Measurements from ENCODE around the gene ATG7.
"Not testable (repeated sequence)": the region's sequence is repeated elsewhere in the genome, so short reads cannot be mapped to it uniquely, and the experiment has no call there.

ATG7 gene

GRCh38 chr3:11392860-11393114 lies 120.6 kb downstream of the ATG7 start:
- Histone ChIP-seq H3K36me3 (ENCODE audit: insufficient read depth, low read length) (no peaks in the 10 kb centered on the region), H3K9me3 (ENCODE audit: low read depth, low read length) (no peaks in the 10 kb centered on the region), H3K9ac (ENCODE audit: insufficient read length) (no peak overlapping the region), H3K27ac (no peak overlapping the region), H3K4me3 (peak overlapping the region; percentile 33; the same call in 1 of the 2 replicates)
- no peak for DNase-seq (ENCODE audit: low read depth, low spot score)
- TF ChIP-seq FOXP2 (optimal IDR thresholded peaks at IDR 0.05; ENCODE audit: control extremely low read depth, extremely low read length, insufficient read depth) (no peak), POLR2AphosphoS5 (IDR thresholded peaks at IDR 0.05; ENCODE audit: borderline replicate concordance, low read depth, low read length) (no peak), EZH2 (IDR thresholded peaks at IDR 0.05) (no peak)

DNA sequence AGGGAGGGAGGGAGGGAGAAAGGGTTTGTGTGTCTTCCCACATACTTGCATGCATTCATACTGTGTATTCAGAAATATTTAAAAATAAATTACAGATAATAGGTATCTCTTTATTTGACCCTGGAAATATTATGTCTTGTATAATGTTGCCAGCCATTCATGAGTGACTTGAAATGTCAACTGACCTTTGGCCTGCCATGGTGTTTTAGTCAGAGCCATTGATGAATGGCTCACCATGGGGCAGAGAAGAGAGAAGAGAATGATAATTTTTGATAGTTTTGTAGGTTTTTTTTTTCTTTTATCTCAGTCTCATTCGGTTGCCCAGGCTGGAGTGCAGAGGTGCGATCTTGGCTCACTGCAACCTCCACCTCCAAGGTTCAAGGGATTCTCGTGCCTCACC lies 121.2 kb downstream of the ATG7 start:
- Histone ChIP-seq H3K4me3 (no peak overlapping the region), H3K36me3 (ENCODE audit: insufficient read depth, low read length) (no peaks in the 10 kb centered on the region)

DNA sequence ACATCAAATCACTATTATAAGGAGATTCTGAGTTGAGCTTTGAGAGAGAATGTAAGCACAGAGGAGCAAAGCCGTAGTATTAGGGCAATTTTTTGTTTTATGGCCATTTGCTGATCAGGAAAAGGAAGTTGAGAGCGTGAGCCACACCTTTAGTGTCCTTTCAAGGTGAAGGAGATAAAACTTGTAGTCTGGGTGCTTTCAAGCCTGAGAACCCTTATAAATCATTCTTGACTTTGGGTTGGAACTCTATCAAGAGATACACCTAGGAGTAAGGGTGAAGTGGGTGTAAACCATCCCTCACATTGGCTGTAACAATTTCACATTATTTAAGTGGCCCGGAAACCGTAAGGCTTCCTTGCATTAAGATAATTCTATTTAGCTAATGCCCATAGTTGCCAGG lies 122.2 kb downstream of the ATG7 start:
- TF ChIP-seq FOXP2 (optimal IDR thresholded peaks at IDR 0.05; ENCODE audit: control extremely low read depth, extremely low read length, insufficient read depth) (no peak), EZH2 (IDR thresholded peaks at IDR 0.05) (no peak), POLR2AphosphoS5 (IDR thresholded peaks at IDR 0.05; ENCODE audit: borderline replicate concordance, low read depth, low read length) (no peak)
- no peak for DNase-seq (ENCODE audit: low read depth, low spot score)
- Histone ChIP-seq H3K36me3 (ENCODE audit: insufficient read depth, low read length) (no peaks in the 10 kb centered on the region), H3K9me3 (ENCODE audit: low read depth, low read length) (no peaks in the 10 kb centered on the region), H3K27ac (no peak overlapping the region), H3K9ac (ENCODE audit: insufficient read length) (no peak overlapping the region), H3K4me3 (no peak overlapping the region)

More for the DNA sequence above, 121.2 kb downstream of the ATG7 start:
- DNase-seq (ENCODE audit: low read depth, low spot score): no peak
- no peak for TF ChIP-seq EZH2 (IDR thresholded peaks at IDR 0.05)
- no peak for TF ChIP-seq FOXP2 (optimal IDR thresholded peaks at IDR 0.05; ENCODE audit: control extremely low read depth, extremely low read length, insufficient read depth)
- TF ChIP-seq POLR2AphosphoS5 (IDR thresholded peaks at IDR 0.05; ENCODE audit: borderline replicate concordance, low read depth, low read length): no peak
- Histone ChIP-seq H3K9me3 (ENCODE audit: low read depth, low read length) (no peaks in the 10 kb centered on the region), H3K9ac (ENCODE audit: insufficient read length) (no peak overlapping the region), H3K27ac (no peak overlapping the region)

- Histone ChIP-seq H3K4me3 (no peak overlapping the region), H3K9me3 (ENCODE audit: low read depth, low read length) (no peaks in the 10 kb centered on the region), H3K36me3 (ENCODE audit: insufficient read depth, low read length) (no peaks in the 10 kb centered on the region), H3K9ac (ENCODE audit: insufficient read length) (no peak overlapping the region), H3K27ac (no peak overlapping the region)
- DNase-seq (ENCODE audit: low read depth, low spot score): no peak
- TF ChIP-seq POLR2AphosphoS5 (IDR thresholded peaks at IDR 0.05; ENCODE audit: borderline replicate concordance, low read depth, low read length) (no peak), EZH2 (IDR thresholded peaks at IDR 0.05) (no peak), FOXP2 (optimal IDR thresholded peaks at IDR 0.05; ENCODE audit: control extremely low read depth, extremely low read length, insufficient read depth) (no peak)
Observed at GRCh38 chr3:11400213-11400612, 128.0 kb downstream of the ATG7 start.

DNA sequence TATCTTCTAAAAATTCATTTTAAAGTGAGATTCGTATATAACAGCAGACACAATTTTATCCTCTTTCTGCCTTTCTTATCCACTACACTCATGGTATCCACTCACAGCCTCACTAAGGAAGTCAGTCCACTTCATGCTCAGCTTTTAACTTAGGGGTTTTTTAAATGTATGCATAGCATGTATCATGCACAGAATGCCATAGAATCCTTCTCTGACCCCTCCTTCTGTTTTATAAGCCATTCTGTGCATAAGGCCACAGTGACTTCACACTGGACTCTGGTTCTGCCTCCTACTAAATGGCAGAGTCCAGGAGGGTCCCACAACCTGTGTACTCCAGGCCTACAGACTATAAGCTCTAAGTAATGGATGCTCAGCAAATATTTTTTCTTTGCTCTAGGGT lies 129.2 kb downstream of the ATG7 start:
- no peak for DNase-seq (ENCODE audit: low read depth, low spot score)
- Histone ChIP-seq H3K4me3 (no peak overlapping the region), H3K9ac (ENCODE audit: insufficient read length) (no peak overlapping the region), H3K9me3 (ENCODE audit: low read depth, low read length) (no peaks in the 10 kb centered on the region), H3K27ac (no peak overlapping the region), H3K36me3 (ENCODE audit: insufficient read depth, low read length) (no peaks in the 10 kb centered on the region)
- no peak for TF ChIP-seq FOXP2 (optimal IDR thresholded peaks at IDR 0.05; ENCODE audit: control extremely low read depth, extremely low read length, insufficient read depth)
- no peak for TF ChIP-seq POLR2AphosphoS5 (IDR thresholded peaks at IDR 0.05; ENCODE audit: borderline replicate concordance, low read depth, low read length)
- TF ChIP-seq EZH2 (IDR thresholded peaks at IDR 0.05): no peak

DNA sequence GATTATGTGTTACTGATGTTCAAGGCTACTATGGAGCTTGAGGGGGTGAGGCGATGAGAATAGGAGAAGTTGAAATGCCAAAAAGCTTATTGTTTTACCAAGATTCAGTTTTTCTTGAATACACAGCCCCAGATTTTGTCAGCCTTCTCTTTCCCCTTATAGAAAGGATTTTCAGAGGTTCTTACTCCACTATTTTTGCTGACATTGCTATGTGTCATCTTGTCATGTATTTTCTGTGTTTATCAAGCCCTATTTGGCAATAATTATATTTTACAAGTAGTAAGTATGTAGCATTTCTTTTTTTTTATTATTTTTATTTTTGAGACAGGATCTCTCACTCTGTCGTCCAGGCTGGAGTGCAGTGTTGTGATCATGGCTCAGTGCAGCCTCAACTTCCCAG lies 133.1 kb downstream of the ATG7 start:
- Histone ChIP-seq H3K27ac (no peak overlapping the region), H3K4me3 (no peak overlapping the region), H3K9me3 (ENCODE audit: low read depth, low read length) (no peaks in the 10 kb centered on the region), H3K36me3 (ENCODE audit: insufficient read depth, low read length) (no peaks in the 10 kb centered on the region), H3K9ac (ENCODE audit: insufficient read length) (no peak overlapping the region)
- TF ChIP-seq EZH2 (IDR thresholded peaks at IDR 0.05): no peak
- TF ChIP-seq FOXP2 (optimal IDR thresholded peaks at IDR 0.05; ENCODE audit: control extremely low read depth, extremely low read length, insufficient read depth): no peak
- TF ChIP-seq POLR2AphosphoS5 (IDR thresholded peaks at IDR 0.05; ENCODE audit: borderline replicate concordance, low read depth, low read length): no peak
- DNase-seq (ENCODE audit: low read depth, low spot score): no peak

GRCh38 chr3:11407644-11408043 lies 135.4 kb downstream of the ATG7 start:
- H3K9me3 ChIP-seq (ENCODE audit: low read depth, low read length): no peaks in the 10 kb centered on the region
- no peak for TF ChIP-seq POLR2AphosphoS5 (IDR thresholded peaks at IDR 0.05; ENCODE audit: borderline replicate concordance, low read depth, low read length)
- TF ChIP-seq FOXP2 (optimal IDR thresholded peaks at IDR 0.05; ENCODE audit: control extremely low read depth, extremely low read length, insufficient read depth): no peak
- TF ChIP-seq EZH2 (IDR thresholded peaks at IDR 0.05): no peak
- no peak overlapping the region for H3K4me3 ChIP-seq
- no peak for DNase-seq (ENCODE audit: low read depth, low spot score)
- no peak overlapping the region for H3K27ac ChIP-seq
- H3K9ac ChIP-seq (ENCODE audit: insufficient read length): no peak overlapping the region
- no peaks in the 10 kb centered on the region for H3K36me3 ChIP-seq (ENCODE audit: insufficient read depth, low read length)

- not testable (repeated sequence) for H3K4me3 ChIP-seq; DNase-seq (ENCODE audit: low read depth, low spot score); H3K9me3 ChIP-seq (ENCODE audit: low read depth, low read length); H3K27ac ChIP-seq; H3K36me3 ChIP-seq (ENCODE audit: insufficient read depth, low read length); H3K9ac ChIP-seq (ENCODE audit: insufficient read length)
Observed at GRCh38 chr3:11408324-11408859, 136.2 kb downstream of the ATG7 start.

- H3K4me3 ChIP-seq: no peak overlapping the region
- no peak for DNase-seq (ENCODE audit: low read depth, low spot score)
- TF ChIP-seq FOXP2 (optimal IDR thresholded peaks at IDR 0.05; ENCODE audit: control extremely low read depth, extremely low read length, insufficient read depth) (no peak), POLR2AphosphoS5 (IDR thresholded peaks at IDR 0.05; ENCODE audit: borderline replicate concordance, low read depth, low read length) (no peak), EZH2 (IDR thresholded peaks at IDR 0.05) (no peak)
- H3K36me3 ChIP-seq (ENCODE audit: insufficient read depth, low read length): no peaks in the 10 kb centered on the region
- no peaks in the 10 kb centered on the region for H3K9me3 ChIP-seq (ENCODE audit: low read depth, low read length)
- no peak overlapping the region for H3K9ac ChIP-seq (ENCODE audit: insufficient read length)
- no peak overlapping the region for H3K27ac ChIP-seq
Observed at GRCh38 chr3:11410564-11410963, 138.4 kb downstream of the ATG7 start.

All from SK-N-MC (cell line).